GM18502 (cell line): ENCODE data around the gene KCNV2.

ENCODE experiments used
- ATAC-seq: cut with Tn5 transposase; IDR thresholded peaks from one replicate; pipeline ENCODE4 v1.9.1; 2021; ENCODE audit warnings: mild to moderate bottlenecking; ENCODE audit not compliant: unreplicated experiment, poor library complexity

KCNV2 gene

GRCh38 chr9:2718001-2718697 lies 839 bp downstream of the KCNV2 start:
- ATAC-seq, result no peak

- ATAC-seq, result no peak
Observed at GRCh38 chr9:2718698-2719033, 1.4 kb downstream of the KCNV2 start.

DNA sequence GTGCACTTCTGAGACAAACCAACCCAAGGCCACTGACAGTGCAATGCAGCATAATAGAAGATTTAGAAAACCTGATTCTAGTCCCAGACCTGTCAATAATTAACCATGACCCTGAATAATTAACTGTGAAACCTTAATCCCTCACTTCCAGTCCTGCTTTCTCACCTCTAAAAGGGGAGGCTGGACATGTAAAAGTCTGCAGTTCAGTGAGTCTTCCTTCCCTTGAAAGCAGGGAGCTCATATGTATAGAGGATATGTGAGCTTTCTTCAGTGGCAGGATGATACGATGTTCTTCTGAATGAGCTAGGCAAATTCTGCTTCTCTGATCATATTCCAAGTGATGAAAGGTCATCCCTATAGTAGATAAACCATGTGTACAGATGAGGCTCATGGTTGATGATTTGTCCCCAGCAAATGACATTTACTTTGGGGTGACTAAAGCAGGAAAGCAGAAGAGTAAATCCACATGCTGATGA lies 2.9 kb downstream of the KCNV2 start:
- no peak for ATAC-seq

- ATAC-seq, result no peak
Observed at GRCh38 chr9:2722715-2723114, 5.4 kb downstream of the KCNV2 start.

GRCh38 chr9:2723376-2724065 lies 6.2 kb downstream of the KCNV2 start:
- ATAC-seq, result no peak

DNA sequence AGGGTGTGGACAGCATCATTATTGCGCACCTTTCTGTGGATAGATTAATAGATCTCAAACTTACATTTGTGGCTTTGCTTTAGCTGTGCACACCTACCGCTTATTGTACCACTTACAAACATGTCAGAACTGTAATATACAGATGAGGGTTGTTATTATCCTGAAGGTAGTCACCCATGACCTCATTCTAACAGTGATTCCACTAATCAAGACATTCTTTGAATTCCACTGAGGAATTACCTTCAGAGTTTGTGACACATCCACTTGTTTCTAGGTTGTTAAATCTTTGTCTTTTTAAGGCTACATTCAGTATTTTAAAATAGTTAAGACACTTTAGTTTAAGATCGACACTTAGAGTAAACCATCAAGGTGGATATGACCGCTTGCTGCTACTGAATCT lies 7.8 kb downstream of the KCNV2 start:
- no peak for ATAC-seq

DNA sequence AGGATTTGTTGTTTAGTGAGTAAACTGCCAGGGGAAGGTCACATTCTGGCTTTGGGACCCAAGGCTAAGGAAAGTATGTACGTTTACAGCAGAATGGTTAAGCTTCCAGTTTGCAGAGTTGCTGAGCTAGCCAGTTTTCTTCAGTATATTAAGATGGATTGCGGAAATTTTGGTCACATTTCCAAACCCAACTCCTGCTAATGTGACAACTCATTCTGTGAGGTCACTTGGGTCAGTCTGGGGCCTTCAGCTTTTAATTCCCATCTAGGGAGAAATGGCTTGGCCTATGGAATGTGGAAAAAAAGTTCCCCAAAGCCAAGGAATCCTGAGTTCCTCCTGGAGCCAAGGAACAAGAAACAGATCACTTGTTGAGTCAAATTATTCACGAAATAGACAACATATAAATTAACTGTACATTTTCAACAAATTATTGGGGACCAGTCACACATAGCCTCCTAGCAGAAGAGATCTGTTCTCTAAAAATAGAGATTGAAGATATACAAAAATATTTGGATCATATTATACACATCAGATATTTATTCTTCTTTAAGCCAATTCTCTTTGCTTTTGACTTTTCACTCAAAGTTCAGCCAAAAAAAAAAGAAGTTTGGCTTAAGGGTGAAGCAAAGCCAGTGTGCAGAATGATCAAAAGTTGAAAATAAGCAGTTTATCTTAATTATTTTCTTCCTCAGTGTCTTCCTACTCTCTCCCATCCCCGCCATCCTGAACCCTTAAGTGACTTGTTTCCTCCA lies 8.8 kb downstream of the KCNV2 start:
- no peak for ATAC-seq

GRCh38 chr9:2726650-2727340 lies 9.5 kb downstream of the KCNV2 start:
- ATAC-seq, result no peak

DNA sequence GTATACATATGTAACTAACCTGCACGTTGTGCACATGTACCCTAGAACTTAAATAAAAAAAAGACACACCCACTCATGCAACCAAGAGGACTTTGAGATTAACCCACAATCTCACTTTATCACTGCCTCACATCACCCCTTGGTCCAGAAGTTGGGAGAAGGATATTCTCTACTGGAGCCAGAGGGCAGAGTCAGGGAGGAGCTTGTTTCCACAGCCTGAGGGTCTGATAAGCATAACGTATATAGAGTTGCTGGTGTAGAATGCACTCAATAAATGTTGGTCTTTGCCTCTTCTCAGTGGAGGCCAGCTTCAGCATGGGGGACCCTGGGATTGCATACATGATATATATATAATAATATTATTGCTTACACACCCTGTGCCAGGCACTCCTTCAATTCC lies 10.1 kb downstream of the KCNV2 start:
- no peak for ATAC-seq

DNA sequence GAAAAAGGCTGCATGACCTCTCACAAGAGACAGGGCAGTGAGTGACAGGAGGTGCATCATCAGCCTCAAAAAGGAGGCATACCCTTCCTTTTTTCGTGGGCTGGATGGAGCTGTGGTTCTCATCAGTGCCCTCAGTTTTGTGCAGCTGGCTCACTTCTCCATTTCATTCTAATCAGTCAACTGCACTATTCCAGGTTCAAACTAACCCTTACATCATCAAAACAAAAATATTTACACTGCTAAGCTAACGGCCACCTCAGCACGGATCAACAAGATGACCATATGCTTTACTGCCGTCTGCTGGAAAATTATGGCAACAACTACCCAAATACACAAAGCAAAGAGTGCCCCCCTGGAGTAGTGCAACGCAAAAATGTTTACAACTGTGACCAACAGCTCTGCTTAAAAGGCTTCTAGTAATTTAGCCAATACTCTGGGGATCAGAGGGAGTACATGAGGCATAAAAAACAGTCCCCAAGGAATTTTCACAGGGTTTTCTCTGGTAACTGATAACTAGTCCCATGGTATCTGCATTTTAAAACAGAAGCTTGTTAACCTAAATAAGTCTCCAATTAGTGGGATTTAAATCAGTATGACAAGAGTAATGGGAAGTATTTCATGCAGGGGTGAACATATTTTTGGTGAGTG lies 10.8 kb downstream of the KCNV2 start:
- ATAC-seq, result peak; percentile 85

DNA sequence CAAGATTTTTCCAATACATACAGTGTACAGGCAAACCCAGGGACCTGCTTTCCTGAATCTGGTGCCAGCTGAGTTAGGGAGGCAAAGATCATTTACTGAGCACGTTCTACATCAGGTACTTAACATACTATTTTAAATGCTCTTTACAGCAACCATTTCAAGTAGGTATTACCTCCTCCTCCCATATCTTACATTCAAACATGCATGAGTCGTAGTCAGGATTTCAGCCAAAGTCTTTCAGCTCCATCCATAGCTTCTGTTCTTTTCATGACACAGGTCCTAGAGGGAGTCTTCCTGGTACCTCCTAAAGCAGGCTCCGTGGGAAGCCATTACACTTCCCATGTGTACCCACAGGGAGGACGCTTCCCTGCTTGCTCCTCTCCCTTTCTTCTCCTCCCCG lies 11.7 kb downstream of the KCNV2 start:
- no peak for ATAC-seq

DNA sequence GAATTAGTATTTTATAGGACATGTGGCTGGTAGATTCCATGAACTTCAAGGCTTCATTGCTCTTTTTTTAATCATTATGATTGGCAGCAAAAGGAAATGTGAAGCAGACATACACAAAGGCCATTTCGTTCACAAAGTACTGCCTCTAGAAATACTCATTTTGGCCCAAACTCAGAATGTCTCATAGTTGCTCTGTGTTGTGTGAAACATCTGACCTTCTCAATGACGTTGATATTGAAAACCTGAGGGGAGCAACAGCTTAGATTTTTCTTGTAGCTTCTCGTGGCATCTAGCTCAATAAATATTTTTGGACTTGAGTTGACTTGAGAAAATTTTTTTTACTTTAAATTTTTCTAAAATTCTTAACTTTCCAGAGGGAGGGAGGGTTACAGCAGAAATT lies 12.4 kb downstream of the KCNV2 start:
- no peak for ATAC-seq

- ATAC-seq, result no peak
Observed at GRCh38 chr9:2730971-2731370, 13.7 kb downstream of the KCNV2 start.

DNA sequence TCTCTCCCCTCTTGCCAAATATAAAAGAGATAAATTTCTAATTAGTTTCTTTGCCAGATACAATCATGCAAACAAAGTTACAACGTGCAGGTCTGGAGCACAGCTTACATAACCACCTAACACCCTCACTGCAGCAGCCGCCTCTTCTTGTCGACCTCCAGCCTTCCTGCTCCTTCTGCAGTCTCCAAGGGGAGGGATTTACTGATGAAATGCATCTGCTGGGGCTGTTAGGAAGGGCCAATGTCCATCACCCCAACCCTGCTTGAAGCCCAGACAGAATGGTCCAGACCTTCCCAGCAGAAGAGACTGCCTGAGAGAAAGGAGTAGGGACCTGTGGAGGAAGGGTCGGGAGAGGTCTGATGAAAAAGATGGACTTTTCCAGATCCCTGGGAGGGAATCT lies 15.2 kb downstream of the KCNV2 start:
- no peak for ATAC-seq

DNA sequence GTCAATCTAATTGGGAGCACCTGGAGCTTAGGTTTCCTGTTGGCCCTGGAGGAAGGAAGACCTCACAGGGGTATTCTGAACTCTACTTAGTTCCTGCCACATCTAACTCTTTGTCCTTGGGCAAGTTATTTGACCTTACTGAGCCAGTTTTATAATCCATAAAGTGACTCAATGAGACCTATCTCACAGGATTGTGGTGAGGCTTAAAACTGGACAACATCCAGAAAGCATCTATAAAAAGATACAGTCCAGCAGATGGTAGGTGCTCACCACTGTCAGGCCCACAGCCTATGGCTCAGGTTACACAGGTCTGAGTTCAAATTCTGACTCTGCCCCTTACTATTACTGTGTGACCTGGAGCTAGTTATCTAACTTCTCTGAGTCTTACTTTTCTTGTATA lies 23.3 kb downstream of the KCNV2 start:
- no peak for ATAC-seq

DNA sequence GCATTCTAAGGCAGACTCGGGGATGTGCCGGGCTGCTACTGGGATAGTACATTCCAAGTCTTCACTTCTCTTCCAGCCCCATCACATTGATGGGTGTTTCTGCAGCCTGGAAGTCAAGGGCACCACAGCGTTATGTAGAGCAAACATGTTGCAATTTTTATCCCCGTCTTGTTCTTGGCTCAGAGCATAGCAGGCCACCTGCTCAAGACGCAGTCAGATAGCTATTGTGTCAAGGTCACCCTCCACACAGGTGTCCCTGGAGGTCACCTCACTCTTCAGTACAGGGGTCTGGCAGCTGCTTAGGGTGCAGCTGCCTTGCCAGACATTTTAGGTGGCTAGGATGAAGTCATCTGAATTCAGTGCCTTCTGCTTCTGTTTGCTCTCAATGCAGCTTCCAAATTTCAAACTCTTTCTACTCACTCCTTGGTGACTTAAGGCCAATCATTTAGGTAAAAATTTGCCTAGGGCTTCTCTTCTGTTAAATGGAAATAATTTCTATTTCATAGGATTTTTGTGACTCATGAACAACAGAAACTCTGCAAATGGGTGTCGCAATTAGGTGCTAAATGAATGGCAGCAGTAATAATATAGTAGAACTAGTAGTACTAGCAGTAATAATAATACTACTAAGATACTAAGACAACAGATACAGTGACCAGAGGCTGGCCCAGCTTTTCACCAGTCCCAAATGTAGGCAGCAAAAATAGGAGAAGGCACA lies 24.3 kb downstream of the KCNV2 start:
- no peak for ATAC-seq

- no peak for ATAC-seq
Observed at GRCh38 chr9:2742214-2742613, 24.9 kb downstream of the KCNV2 start.

- no peak for ATAC-seq
Observed at GRCh38 chr9:2743937-2744529, 26.7 kb downstream of the KCNV2 start.
